GM18511 (cell line): Measurements from ENCODE around the gene CACNA2D3.

Experiments
- ATAC-seq: cut with Tn5 transposase; IDR thresholded peaks from one replicate; pipeline ENCODE4 v1.9.1; 2021; ENCODE audit warnings: mild to moderate bottlenecking, moderate library complexity; ENCODE audit not compliant: unreplicated experiment

CACNA2D3 gene

GRCh38 chr3:54126551-54126950, 4.2 kb downstream of the CACNA2D3 start:
- ATAC-seq = no peak

- ATAC-seq = no peak
Measured at GRCh38 chr3:54127499-54128056, 5.2 kb downstream of the CACNA2D3 start.

- ATAC-seq = no peak
Measured at GRCh38 chr3:54131026-54131605, 8.8 kb downstream of the CACNA2D3 start.

- no peak for ATAC-seq
Measured at GRCh38 chr3:54131890-54132289, 9.5 kb downstream of the CACNA2D3 start.

- no peak for ATAC-seq
Measured at GRCh38 chr3:54132685-54133084, 10.3 kb downstream of the CACNA2D3 start.

- ATAC-seq = no peak
Measured at GRCh38 chr3:54133196-54133595, 10.8 kb downstream of the CACNA2D3 start.

- ATAC-seq = no peak
Measured at GRCh38 chr3:54134155-54134554, 11.8 kb downstream of the CACNA2D3 start.

- no peak for ATAC-seq
Measured at GRCh38 chr3:54134713-54135112, 12.4 kb downstream of the CACNA2D3 start.

GRCh38 chr3:54137311-54137710, 15.0 kb downstream of the CACNA2D3 start:
- no peak for ATAC-seq

- no peak for ATAC-seq
Measured at GRCh38 chr3:54138937-54139547, 16.7 kb downstream of the CACNA2D3 start.

- ATAC-seq = no peak
Measured at GRCh38 chr3:54139630-54140029, 17.3 kb downstream of the CACNA2D3 start.

GRCh38 chr3:54144284-54144683, 21.9 kb downstream of the CACNA2D3 start:
- no peak for ATAC-seq

GRCh38 chr3:54146506-54147239, 24.3 kb downstream of the CACNA2D3 start:
- ATAC-seq = peak; percentile 52

GRCh38 chr3:54150864-54151467, 28.6 kb downstream of the CACNA2D3 start:
- no peak for ATAC-seq

- no peak for ATAC-seq
Measured at GRCh38 chr3:54153477-54153876, 31.1 kb downstream of the CACNA2D3 start.

- ATAC-seq = no peak
Measured at GRCh38 chr3:54157860-54158259, 35.5 kb downstream of the CACNA2D3 start.

GRCh38 chr3:54159917-54160316, 37.6 kb downstream of the CACNA2D3 start:
- ATAC-seq = no peak

- ATAC-seq = no peak
Measured at GRCh38 chr3:54163441-54163840, 41.1 kb downstream of the CACNA2D3 start.

- no peak for ATAC-seq
Measured at GRCh38 chr3:54164192-54164975, 42.0 kb downstream of the CACNA2D3 start.

- no peak for ATAC-seq
Measured at GRCh38 chr3:54165865-54166264, 43.5 kb downstream of the CACNA2D3 start.

GRCh38 chr3:54167999-54168398, 45.6 kb downstream of the CACNA2D3 start:
- no peak for ATAC-seq
